Measurements from ENCODE around the gene TNFSF13B.
"Not testable (repeated sequence)": the region's sequence is repeated elsewhere in the genome, so short reads cannot be mapped to it uniquely, and the experiment has no call there.

DNA sequence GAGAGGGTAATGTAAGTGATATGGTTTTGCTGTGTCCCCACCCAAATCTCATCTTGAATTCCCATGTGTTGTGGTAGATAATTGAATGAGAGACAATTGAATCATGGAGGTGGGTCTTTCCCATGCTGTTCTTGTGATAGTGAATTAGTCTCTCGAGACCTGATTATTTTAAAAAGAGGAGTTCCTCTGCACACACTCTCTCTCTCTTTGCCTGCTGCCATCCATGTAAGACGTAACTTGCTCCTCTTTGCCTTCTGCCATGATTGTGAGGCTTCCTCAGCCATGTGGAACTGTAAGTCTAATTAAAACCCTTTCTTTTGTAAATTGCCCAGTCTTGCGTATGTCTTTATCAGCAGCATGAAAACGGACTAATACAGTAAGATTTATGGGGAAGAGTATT lies 42.1 kb downstream of the TNFSF13B start:
- TF ChIP-seq, protein P1, sequence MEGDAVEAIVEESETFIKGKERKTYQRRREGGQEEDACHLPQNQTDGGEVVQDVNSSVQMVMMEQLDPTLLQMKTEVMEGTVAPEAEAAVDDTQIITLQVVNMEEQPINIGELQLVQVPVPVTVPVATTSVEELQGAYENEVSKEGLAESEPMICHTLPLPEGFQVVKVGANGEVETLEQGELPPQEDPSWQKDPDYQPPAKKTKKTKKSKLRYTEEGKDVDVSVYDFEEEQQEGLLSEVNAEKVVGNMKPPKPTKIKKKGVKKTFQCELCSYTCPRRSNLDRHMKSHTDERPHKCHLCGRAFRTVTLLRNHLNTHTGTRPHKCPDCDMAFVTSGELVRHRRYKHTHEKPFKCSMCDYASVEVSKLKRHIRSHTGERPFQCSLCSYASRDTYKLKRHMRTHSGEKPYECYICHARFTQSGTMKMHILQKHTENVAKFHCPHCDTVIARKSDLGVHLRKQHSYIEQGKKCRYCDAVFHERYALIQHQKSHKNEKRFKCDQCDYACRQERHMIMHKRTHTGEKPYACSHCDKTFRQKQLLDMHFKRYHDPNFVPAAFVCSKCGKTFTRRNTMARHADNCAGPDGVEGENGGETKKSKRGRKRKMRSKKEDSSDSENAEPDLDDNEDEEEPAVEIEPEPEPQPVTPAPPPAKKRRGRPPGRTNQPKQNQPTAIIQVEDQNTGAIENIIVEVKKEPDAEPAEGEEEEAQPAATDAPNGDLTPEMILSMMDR (IDR thresholded peaks at IDR 0.05 in 8 of 11, conservative IDR thresholded peaks at IDR 0.05 in 3 of 11): not testable (repeated sequence)
- TF ChIP-seq POLR2AphosphoS5 (IDR thresholded peaks at IDR 0.05): not testable (repeated sequence)

All from spleen (tissue), 7 donors.